A549 (cell line): ENCODE results near the gene RBMS3. TPM values are rescaled to one million over a fixed set of nuclear protein-coding genes. Genes with fewer than 3 reads are reported as not detected.

Source experiments
- ATAC-seq, 2 experiments: fragments of 200-7000 bp in 1 of 2; fragments of >200 bp in 1 of 2; cut with Nextera tagmentation in 1 of 2; cut with Tn5 transposase in 1 of 2; 3 replicates each; pipeline versions ENCODE4 v1.8.0 to v1.9.1; 2018 to 2020; ENCODE audit warnings: mild to moderate bottlenecking in 1 of 2, moderate library complexity in 1 of 2
- CTCF ChIA-PET: fragments of 300-600 bp; sonication (Branson Sonifier 250); formaldehyde crosslinking; extraction: SDS; loops from one replicate; lab custom pipeline; 2021; ENCODE audit warnings: antibody characterized with exemption, inconsistent platforms; lab: Yijun Ruan, JAX
- POLR2A ChIA-PET: fragments of 350-600 bp; formaldehyde crosslinking; extraction: SDS; loops from one replicate; lab custom pipeline; 2021; ENCODE audit warnings: antibody characterized with exemption, inconsistent platforms; lab: Yijun Ruan, JAX
- DNase-seq, 2 experiments: peaks; one replicate each; pipeline versions ENCODE4 v3.0.0 to v3.0.0-alpha.2; 2011 to 2016; ENCODE audit warnings: low read depth in 1 of 2, low spot score in 1 of 2
- FAIRE-seq: peaks from 2 replicates; lab custom pipeline; 2011; peaks lifted over from hg19 to GRCh38; lab: Jason Lieb, UNC
- H3K27ac ChIP-seq, 2 experiments: fragments of >200 bp; sonication (Bioruptor Twin); formaldehyde crosslinking; 3 replicates each; pipeline ENCODE4 v1.5.1; 2016 to 2017
- H3K4me1 ChIP-seq: fragments of >200 bp; sonication (Bioruptor Twin); formaldehyde crosslinking; 3 replicates; pipeline ENCODE4 v1.6.1; 2016
- H3K4me2 ChIP-seq: fragments of >200 bp; sonication (Bioruptor Twin); formaldehyde crosslinking; 3 replicates; pipeline ENCODE4 v1.6.1; 2016
- H3K4me3 ChIP-seq: fragments of >200 bp; sonication (Bioruptor Twin); formaldehyde crosslinking; 3 replicates; pipeline ENCODE4 v1.5.1; 2016
- H3K9me3 ChIP-seq: fragments of >200 bp; sonication (Bioruptor Twin); formaldehyde crosslinking; 3 replicates; pipeline ENCODE4 v1.6.1; 2016
- ATOH8 ChIP-seq: fragments of 250-450 bp; sonication (Bioruptor Pico); IDR thresholded peaks from 2 replicates; pipeline ENCODE4 v1.5.0; 2020; ENCODE audit warnings: low read depth, mild to moderate bottlenecking, moderate library complexity
- BCL3 ChIP-seq: fragments of >200 bp; sonication (Bioruptor Twin); formaldehyde crosslinking; IDR thresholded peaks from 3 replicates; pipeline ENCODE4 v1.6.1; 2016
- BHLHE40 ChIP-seq: IDR thresholded peaks from 2 replicates; pipeline ENCODE4 v1.6.1; 2012; ENCODE audit warnings: low read depth, low read length, inconsistent platforms
- CEBPB ChIP-seq, 2 experiments: fragments of >200 bp in 1 of 2; sonication (Bioruptor Twin) in 1 of 2; formaldehyde crosslinking in 1 of 2; IDR thresholded peaks; 2 replicates each; pipeline ENCODE4 v1.6.1; 2012 to 2016
- CHD4 ChIP-seq: fragments of 200-600 bp; sonication (generic); IDR thresholded peaks from 2 replicates; pipeline ENCODE4 v1.6.1; 2016; ENCODE audit warnings: antibody characterized with exemption, mild to moderate bottlenecking, borderline replicate concordance
- EHF ChIP-seq: fragments of 250-450 bp; sonication (Bioruptor Pico); IDR thresholded peaks from 2 replicates; pipeline ENCODE4 v1.5.0; 2020; ENCODE audit warnings: mild to moderate bottlenecking
- ELK1 ChIP-seq: fragments of 150-350 bp; IDR thresholded peaks from 2 replicates; pipeline ENCODE4 v1.6.1; 2014; ENCODE audit warnings: low read depth, mild to moderate bottlenecking, low read length
- EP300 ChIP-seq, 2 experiments: fragments of >200 bp; sonication (Bioruptor Twin); formaldehyde crosslinking; IDR thresholded peaks; 2 replicates in 1 of 2; 3 replicates in 1 of 2; pipeline ENCODE4 v1.6.1; 2016 to 2017
- ESRRA ChIP-seq: fragments of 150-350 bp; IDR thresholded peaks from 2 replicates; pipeline ENCODE4 v1.6.1; 2014; ENCODE audit warnings: mild to moderate bottlenecking, low read length, borderline replicate concordance
- FOSB ChIP-seq: fragments of 250-450 bp; sonication (Bioruptor Pico); IDR thresholded peaks from 2 replicates; pipeline ENCODE4 v1.5.0; 2020; ENCODE audit warnings: mild to moderate bottlenecking, moderate library complexity
- FOXS1 ChIP-seq: fragments of 250-450 bp; sonication (Bioruptor Pico); IDR thresholded peaks from 2 replicates; pipeline ENCODE4 v1.5.0; 2020; ENCODE audit warnings: mild to moderate bottlenecking, moderate library complexity
- HDAC2 ChIP-seq: fragments of 200-600 bp; sonication (generic); IDR thresholded peaks from 2 replicates; pipeline ENCODE4 v1.6.1; 2016
- HES2 ChIP-seq: fragments of >200 bp; sonication (Bioruptor Twin); formaldehyde crosslinking; IDR thresholded peaks from 2 replicates; pipeline ENCODE4 v1.6.1; 2016
- HMGXB4 ChIP-seq: fragments of 250-450 bp; sonication (Bioruptor Pico); IDR thresholded peaks from 2 replicates; pipeline ENCODE4 v1.5.0; 2021; ENCODE audit warnings: mild to moderate bottlenecking, moderate library complexity, borderline replicate concordance
- HOXB13 ChIP-seq: fragments of 250-450 bp; sonication (Bioruptor Pico); IDR thresholded peaks from 2 replicates; pipeline ENCODE4 v1.5.0; 2020; ENCODE audit warnings: low read depth, mild to moderate bottlenecking, moderate library complexity
- JUN ChIP-seq, 2 experiments: fragments of >200 bp; sonication (Bioruptor Twin); formaldehyde crosslinking; IDR thresholded peaks; 2 replicates in 1 of 2; 3 replicates in 1 of 2; pipeline ENCODE4 v1.6.1; 2016 to 2017
- JUNB ChIP-seq: fragments of >200 bp; sonication (Bioruptor Twin); formaldehyde crosslinking; IDR thresholded peaks from 2 replicates; pipeline ENCODE4 v1.6.1; 2016
- KDM1A ChIP-seq: fragments of 200-600 bp; sonication (generic); IDR thresholded peaks from 2 replicates; pipeline ENCODE4 v1.6.1; 2016; ENCODE audit warnings: low read depth, mild to moderate bottlenecking
- KDM5A ChIP-seq: fragments of 200-600 bp; sonication (generic); IDR thresholded peaks from 2 replicates; pipeline ENCODE4 v1.6.1; 2016; ENCODE audit warnings: antibody characterized with exemption, mild to moderate bottlenecking
- NR3C1 ChIP-seq: fragments of >200 bp; sonication (Bioruptor Twin); formaldehyde crosslinking; IDR thresholded peaks from 3 replicates; pipeline ENCODE4 v1.6.1; 2017
- POLR2A ChIP-seq: IDR thresholded peaks from 2 replicates; pipeline ENCODE4 v1.6.1; 2012; ENCODE audit warnings: mild to moderate bottlenecking, low read length
- RAD21 ChIP-seq, 2 experiments: fragments of >200 bp in 1 of 2; sonication (Bioruptor Twin) in 1 of 2; formaldehyde crosslinking in 1 of 2; IDR thresholded peaks in 1 of 2; conservative IDR thresholded peaks in 1 of 2; 2 replicates in 1 of 2; 3 replicates in 1 of 2; pipeline ENCODE4 v1.6.1; 2012 to 2018; ENCODE audit warnings: inconsistent platforms in 1 of 2
- RNF2 ChIP-seq: fragments of 200-600 bp; sonication (generic); IDR thresholded peaks from 2 replicates; pipeline ENCODE4 v1.6.1; 2016; ENCODE audit warnings: low read depth, mild to moderate bottlenecking, antibody characterized with exemption, moderate library complexity, borderline replicate concordance
- SMC3 ChIP-seq: fragments of >200 bp; sonication (Bioruptor Twin); formaldehyde crosslinking; IDR thresholded peaks from 3 replicates; pipeline ENCODE4 v1.6.1; 2018; ENCODE audit warnings: inconsistent platforms
- SREBF2 ChIP-seq: fragments of 450-650 bp; IDR thresholded peaks from 2 replicates; pipeline ENCODE4 v1.6.1; 2014; ENCODE audit warnings: mild to moderate bottlenecking, moderate library complexity
- TFCP2L1 ChIP-seq: fragments of 250-450 bp; sonication (Bioruptor Pico); IDR thresholded peaks from 2 replicates; pipeline ENCODE4 v1.5.0; 2021; ENCODE audit warnings: mild to moderate bottlenecking
- TP53 ChIP-seq: fragments of 250-450 bp; sonication (Bioruptor Pico); IDR thresholded peaks from 2 replicates; pipeline ENCODE4 v1.5.0; 2021; ENCODE audit warnings: mild to moderate bottlenecking, moderate library complexity
- USF2 ChIP-seq: fragments of 450-650 bp; IDR thresholded peaks from 2 replicates; pipeline ENCODE4 v1.6.1; 2014; ENCODE audit warnings: antibody characterized with exemption
- ZC3H11A ChIP-seq: fragments of 450-650 bp; IDR thresholded peaks from 2 replicates; pipeline ENCODE4 v1.6.1; 2014; ENCODE audit warnings: antibody characterized with exemption, mild to moderate bottlenecking
- ZNF302 ChIP-seq: fragments of 250-450 bp; sonication (Bioruptor Pico); IDR thresholded peaks from 2 replicates; pipeline ENCODE4 v1.9.0; 2021; ENCODE audit warnings: inconsistent platforms, mild to moderate bottlenecking, moderate library complexity
- ZSCAN20 ChIP-seq: fragments of 250-450 bp; sonication (Bioruptor Pico); IDR thresholded peaks from 2 replicates; pipeline ENCODE4 v1.8.0; 2022; ENCODE audit warnings: mild to moderate bottlenecking, moderate library complexity
- polyA plus RNA-seq, 4 experiments: library from polyadenylated mRNA; depleted of rRNA in 3 of 4; stranded (reverse); fragments of >200 nt; fragmentation: RNase III in 1 of 4; extraction: RNeasy Plus Mini Kit Qiagen cat#74134 plus additional on column Dnase treatment in 1 of 4; gene quantifications; 2 replicates in 3 of 4; 3 replicates in 1 of 4; pipeline ENCODE4 v1.2.3, GENCODE V29; 2011 to 2017
- TF ChIP-seq, protein P1 (sequence below): IDR thresholded peaks from 2 replicates; pipeline ENCODE4 v1.6.1; 2012

RBMS3 gene
- polyA plus RNA-seq, 2 of the 4 experiments (the other 2 are of a cell fraction): 0.92 to 4.1 TPM

GRCh38 chr3:29337565-29337964 lies 56.7 kb downstream of the RBMS3 start:
- DNase-seq (no peak), ATAC-seq (no peak), FAIRE-seq (no peak)
- Histone ChIP-seq H3K4me2 (no peak overlapping the region), H3K27ac (no peak overlapping the region), H3K9me3 (no peaks in the 10 kb centered on the region), H3K4me3 (no peak overlapping the region), H3K4me1 (peaks cover 34% of the 10 kb centered on the region)
- POLR2A ChIA-PET: no interaction called here
- TF ChIP-seq ZC3H11A (no peak), TFCP2L1 (CRISPR knock-in tag) (no peak), EP300 (IDR thresholded peaks at IDR 0.05) (no peak), CEBPB (IDR thresholded peaks at IDR 0.05) (no peak), ZNF302 (CRISPR knock-in tag) (no peak), ESRRA (no peak), HOXB13 (no peak), CHD4 (no peak), JUNB (no peak), NR3C1 (no peak), HES2 (no peak), RAD21 (conservative IDR thresholded peaks at IDR 0.05 in 1 of 2, IDR thresholded peaks at IDR 0.05 in 1 of 2) (no peak), TP53 (CRISPR knock-in tag) (no peak), ATOH8 (no peak), ZSCAN20 (CRISPR knock-in tag) (no peak), SMC3 (no peak), SREBF2 (no peak), BCL3 (no peak), KDM5A (no peak)
- TF ChIP-seq, protein P1, sequence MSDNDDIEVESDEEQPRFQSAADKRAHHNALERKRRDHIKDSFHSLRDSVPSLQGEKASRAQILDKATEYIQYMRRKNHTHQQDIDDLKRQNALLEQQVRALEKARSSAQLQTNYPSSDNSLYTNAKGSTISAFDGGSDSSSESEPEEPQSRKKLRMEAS: no peak
- CTCF ChIA-PET: interaction anchor here (0.6 kb wide), 1 partner anchor 40 kb away, joined by 3 read pairs; no protein-coding TSS in a partner anchor

GRCh38 chr3:29338377-29338776 lies 57.5 kb downstream of the RBMS3 start:
- H3K4me2 ChIP-seq: no peak overlapping the region
- ChIA-PET POLR2A (no interaction called here), CTCF (interaction anchor here (0.7 kb wide), 1 partner anchor 1432 kb away, joined by 3 read pairs; no protein-coding TSS in a partner anchor)
- peaks cover 27% of the 10 kb centered on the region for H3K4me1 ChIP-seq
- TF ChIP-seq ELK1 (no peak), ZC3H11A (no peak), FOSB (no peak), USF2 (no peak), BHLHE40 (no peak), HMGXB4 (no peak), ATOH8 (no peak), EP300 (IDR thresholded peaks at IDR 0.05) (no peak), JUN (IDR thresholded peaks at IDR 0.05) (no peak), RNF2 (no peak), EHF (CRISPR knock-in tag) (no peak), POLR2A (no peak), KDM1A (no peak), HDAC2 (no peak), FOXS1 (CRISPR knock-in tag) (no peak)
- no peak overlapping the region for H3K4me3 ChIP-seq
- ATAC-seq (no peak), FAIRE-seq (no peak), DNase-seq (no peak)
- no peaks in the 10 kb centered on the region for H3K9me3 ChIP-seq
- no peak overlapping the region for H3K27ac ChIP-seq
